ENCODE data around the gene ENPP1. TPM values are rescaled to one million over a fixed set of nuclear protein-coding genes. Genes with fewer than 3 reads are reported as not detected.

ENPP1 gene
- total RNA-seq, 1 experiment from 2014 or later: 6.5 TPM

DNA sequence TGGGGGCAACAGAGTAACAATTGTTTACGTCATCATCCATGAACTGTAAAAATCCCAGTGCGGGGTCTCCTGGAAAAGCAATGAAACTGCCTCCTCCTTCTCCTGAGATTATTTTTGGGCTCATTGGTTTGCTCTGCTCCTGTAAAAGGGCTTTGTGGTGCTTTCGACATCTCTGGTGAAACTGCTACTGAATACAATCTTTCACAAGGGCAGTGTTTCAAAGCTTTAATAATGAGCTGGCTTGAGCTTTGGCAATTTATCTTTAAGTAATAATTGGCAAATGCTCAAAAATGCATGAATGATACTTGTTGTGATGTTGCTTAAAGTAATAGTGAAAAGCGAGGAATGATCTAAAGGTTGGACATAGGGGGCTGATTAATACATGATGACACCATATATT is 43.5 kb upstream of the ENPP1 start:
- intact Hi-C loops (cut with micrococcal nuclease): no loop called here
- no peak for TF ChIP-seq CEBPB (IDR thresholded peaks at IDR 0.05; ENCODE audit: low read depth)
- TF ChIP-seq ELF1 (IDR thresholded peaks at IDR 0.05; ENCODE audit: borderline replicate concordance, low read depth): no peak
- TF ChIP-seq YY1 (IDR thresholded peaks at IDR 0.05; ENCODE audit: extremely low read depth, insufficient replicate concordance, low read depth, low read length): no peak
- no TSS peak for BruUV-seq (replicated peaks)
- Histone ChIP-seq H3K4me3 (replicated peaks in 1 of 2; ENCODE audit: low read depth in 1 of 2, low read length in 2 of 2) (no peak overlapping the region), H4K20me1 (ENCODE audit: insufficient read depth) (no peaks in the 10 kb centered on the region), H3K4me1 (ENCODE audit: control insufficient read depth in 1 of 2, insufficient read depth in 2 of 2, low read length in 2 of 2) (no peaks in the 10 kb centered on the region), H3K27ac (ENCODE audit: low read depth, low read length) (no peak overlapping the region), H3K79me2 (ENCODE audit: insufficient read depth, low read length) (no peaks in the 10 kb centered on the region), H3K9me3 (ENCODE audit: control insufficient read depth in 1 of 2, insufficient read depth in 1 of 2, low read depth in 1 of 2, low read length in 2 of 2) (no peaks in the 10 kb centered on the region), H3K9ac (ENCODE audit: low read length) (no peak overlapping the region), H3K36me3 (ENCODE audit: control insufficient read depth in 1 of 2, insufficient read depth in 2 of 2, low read length in 2 of 2) (no peaks in the 10 kb centered on the region), H2AFZ (ENCODE audit: low read depth, low read length, poor library complexity, severe bottlenecking) (no peak overlapping the region), H3K27me3 (ENCODE audit: insufficient read depth, low read length) (no peaks in the 10 kb centered on the region), H3K9me2 (ENCODE audit: insufficient read depth) (no peaks in the 10 kb centered on the region), H3K4me2 (ENCODE audit: low read length) (no peak overlapping the region)
- RAD21 ChIA-PET (ENCODE audit: low non-redundant PET in 1 of 2, low total read pairs in 2 of 2, uncharacterized antibody in 2 of 2, unreplicated experiment in 2 of 2): no interaction called here
- CTCF ChIA-PET: no interaction called here
- ATAC-seq (no peak), DNase-seq (ENCODE audit: low read depth, low spot score) (no peak)
- POLR2A ChIA-PET: no interaction called here

DNA sequence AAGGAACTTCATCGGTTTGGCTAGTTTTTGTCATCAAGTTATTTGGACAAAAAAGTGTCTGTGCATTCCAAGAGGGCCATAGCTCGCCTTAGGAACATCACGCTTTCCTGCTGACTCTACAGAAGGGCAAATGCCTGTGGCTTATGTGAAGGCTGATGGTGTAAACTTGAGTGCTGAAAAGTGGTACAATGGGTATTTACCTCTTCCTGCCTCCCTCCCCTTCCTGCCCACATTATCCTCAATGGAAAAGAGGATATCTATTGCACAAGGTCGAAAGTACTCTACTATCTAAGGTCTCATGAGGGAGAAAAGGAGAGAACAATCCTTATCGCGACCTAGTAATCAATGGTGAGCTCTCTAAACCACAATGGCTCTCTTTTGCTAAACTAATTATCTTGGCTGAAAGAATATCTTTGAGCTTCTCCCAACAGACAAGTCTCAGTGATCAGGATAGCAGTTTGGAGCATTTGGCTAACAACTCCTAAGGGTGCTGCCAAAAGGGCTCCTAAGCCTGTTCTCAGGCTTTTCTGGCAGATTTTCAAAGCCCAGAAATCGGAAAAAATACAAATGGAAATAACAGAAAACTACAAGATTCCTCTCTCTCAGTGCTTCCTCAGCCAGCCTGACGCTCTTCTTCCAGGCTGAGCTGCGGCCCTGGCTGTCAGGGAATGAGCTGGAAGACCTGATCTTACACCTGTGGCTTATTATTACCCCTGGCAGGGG is 42.6 kb upstream of the ENPP1 start:
- TF ChIP-seq EGR1 (IDR thresholded peaks at IDR 0.05; ENCODE audit: low read depth): no peak
- TF ChIP-seq CEBPB (IDR thresholded peaks at IDR 0.05; ENCODE audit: low read depth): no peak
- no peak for TF ChIP-seq JUND (IDR thresholded peaks at IDR 0.05)
- TF ChIP-seq POLR2AphosphoS5 (IDR thresholded peaks at IDR 0.05; ENCODE audit: low read depth, low read length): no peak
- no peak for TF ChIP-seq ELF1 (IDR thresholded peaks at IDR 0.05; ENCODE audit: borderline replicate concordance, low read depth)
- no peak for TF ChIP-seq SP1 (IDR thresholded peaks at IDR 0.05; ENCODE audit: low read depth)
- TF ChIP-seq YY1 (IDR thresholded peaks at IDR 0.05; ENCODE audit: extremely low read depth, insufficient replicate concordance, low read depth, low read length): no peak
- RAD21 ChIA-PET (ENCODE audit: low non-redundant PET in 1 of 2, low total read pairs in 2 of 2, uncharacterized antibody in 2 of 2, unreplicated experiment in 2 of 2): no interaction called here
- no peaks in the 10 kb centered on the region for H4K20me1 ChIP-seq (ENCODE audit: insufficient read depth)
- H3K4me2 ChIP-seq (ENCODE audit: low read length): no peak overlapping the region
- H3K36me3 ChIP-seq (ENCODE audit: control insufficient read depth in 1 of 2, insufficient read depth in 2 of 2, low read length in 2 of 2): no peaks in the 10 kb centered on the region
- POLR2A ChIA-PET: no interaction called here
- no peaks in the 10 kb centered on the region for H3K9me2 ChIP-seq (ENCODE audit: insufficient read depth)
- H2AFZ ChIP-seq (ENCODE audit: low read depth, low read length, poor library complexity, severe bottlenecking): no peak overlapping the region
- intact Hi-C loops (cut with micrococcal nuclease): no loop called here
- H3K9ac ChIP-seq (ENCODE audit: low read length): no peak overlapping the region
- H3K79me2 ChIP-seq (ENCODE audit: insufficient read depth, low read length): no peaks in the 10 kb centered on the region
- ATAC-seq: no peak
- CTCF ChIA-PET: no interaction called here
- no peaks in the 10 kb centered on the region for H3K4me1 ChIP-seq (ENCODE audit: control insufficient read depth in 1 of 2, insufficient read depth in 2 of 2, low read length in 2 of 2)
- H3K27ac ChIP-seq (ENCODE audit: low read depth, low read length): no peak overlapping the region
- no TSS peak for BruUV-seq (replicated peaks)
- no peaks in the 10 kb centered on the region for H3K27me3 ChIP-seq (ENCODE audit: insufficient read depth, low read length)
- H3K4me3 ChIP-seq (replicated peaks in 1 of 2; ENCODE audit: low read depth in 1 of 2, low read length in 2 of 2): no peak overlapping the region
- DNase-seq (ENCODE audit: low read depth, low spot score): no peak
- H3K9me3 ChIP-seq (ENCODE audit: control insufficient read depth in 1 of 2, insufficient read depth in 1 of 2, low read depth in 1 of 2, low read length in 2 of 2): no peaks in the 10 kb centered on the region

All from HCT116 (cell line).